GM19035 (cell line): Measurements from ENCODE around the gene ADCY3.
A peak's percentile ranks its signal among the peaks of the same experiment; 100 is the strongest.

Source experiments
- ATAC-seq: cut with Tn5 transposase; IDR thresholded peaks from one replicate; pipeline ENCODE4 v1.9.1; 2021; ENCODE audit not compliant: unreplicated experiment

ADCY3 gene

DNA sequence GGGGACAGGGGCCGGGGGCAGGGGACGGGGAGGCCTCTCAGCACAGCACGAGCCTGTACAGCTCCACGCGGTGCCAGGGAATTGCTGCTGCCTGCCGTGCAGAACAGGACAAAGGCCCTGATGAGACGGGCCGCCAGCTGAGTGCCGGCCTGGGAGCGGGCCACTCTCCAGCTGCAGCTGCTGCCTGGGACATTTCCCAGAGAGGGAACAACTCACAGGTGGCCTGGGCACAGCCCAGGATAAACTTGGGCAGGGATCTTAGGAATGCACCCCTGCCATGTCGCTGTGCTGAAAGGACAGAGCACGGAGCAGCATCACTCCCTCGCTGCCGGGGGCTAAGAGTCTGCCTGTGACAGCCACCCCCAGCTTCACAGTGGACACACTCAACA, 88.0 kb downstream of the ADCY3 start:
- ATAC-seq: no peak

DNA sequence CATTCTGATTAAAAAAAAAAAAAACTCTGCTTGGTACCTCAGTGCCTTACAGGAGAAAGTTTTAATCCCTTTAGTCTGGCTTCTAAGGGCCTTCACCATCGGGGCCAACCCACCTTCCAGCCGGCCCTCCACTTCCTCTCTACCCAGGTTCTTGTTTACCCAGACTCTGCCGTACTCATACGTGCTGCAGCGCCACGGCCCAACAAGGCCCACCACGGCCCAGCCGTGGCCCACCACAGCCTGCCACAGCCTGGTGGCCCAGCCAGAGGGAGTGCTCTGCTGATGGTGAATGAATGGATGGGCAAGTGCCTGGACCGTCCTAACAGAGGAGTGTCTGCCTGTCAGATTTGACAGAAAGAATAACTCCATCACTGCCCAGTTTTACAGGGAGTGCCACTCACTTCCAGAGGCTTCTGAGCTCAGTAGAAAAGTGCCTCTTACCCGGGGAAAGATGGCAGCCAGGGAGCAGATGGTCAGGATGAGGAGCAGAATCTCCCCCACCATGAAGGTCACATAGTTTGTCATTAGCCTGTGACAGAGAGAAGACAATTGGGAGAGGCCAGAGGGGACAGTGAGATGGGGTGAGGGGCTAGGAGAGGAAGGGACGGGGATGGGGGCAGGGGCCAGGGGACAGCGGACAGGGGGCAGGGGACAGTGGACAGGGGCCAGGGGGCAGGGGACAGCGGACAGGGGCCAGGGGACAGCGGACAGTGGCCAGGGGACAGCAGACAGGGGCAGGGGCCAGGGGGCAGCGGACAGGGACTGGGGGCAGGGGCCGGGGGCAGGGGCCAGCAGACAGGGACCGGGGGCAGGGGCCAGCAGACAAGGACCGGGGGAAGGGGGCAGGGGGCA, 88.6 kb downstream of the ADCY3 start:
- ATAC-seq: no peak

GRCh38 chr2:24830786-24831185, 89.3 kb downstream of the ADCY3 start:
- ATAC-seq: no peak

- no peak for ATAC-seq
Measured at GRCh38 chr2:24830351-24830750, 89.7 kb downstream of the ADCY3 start.

DNA sequence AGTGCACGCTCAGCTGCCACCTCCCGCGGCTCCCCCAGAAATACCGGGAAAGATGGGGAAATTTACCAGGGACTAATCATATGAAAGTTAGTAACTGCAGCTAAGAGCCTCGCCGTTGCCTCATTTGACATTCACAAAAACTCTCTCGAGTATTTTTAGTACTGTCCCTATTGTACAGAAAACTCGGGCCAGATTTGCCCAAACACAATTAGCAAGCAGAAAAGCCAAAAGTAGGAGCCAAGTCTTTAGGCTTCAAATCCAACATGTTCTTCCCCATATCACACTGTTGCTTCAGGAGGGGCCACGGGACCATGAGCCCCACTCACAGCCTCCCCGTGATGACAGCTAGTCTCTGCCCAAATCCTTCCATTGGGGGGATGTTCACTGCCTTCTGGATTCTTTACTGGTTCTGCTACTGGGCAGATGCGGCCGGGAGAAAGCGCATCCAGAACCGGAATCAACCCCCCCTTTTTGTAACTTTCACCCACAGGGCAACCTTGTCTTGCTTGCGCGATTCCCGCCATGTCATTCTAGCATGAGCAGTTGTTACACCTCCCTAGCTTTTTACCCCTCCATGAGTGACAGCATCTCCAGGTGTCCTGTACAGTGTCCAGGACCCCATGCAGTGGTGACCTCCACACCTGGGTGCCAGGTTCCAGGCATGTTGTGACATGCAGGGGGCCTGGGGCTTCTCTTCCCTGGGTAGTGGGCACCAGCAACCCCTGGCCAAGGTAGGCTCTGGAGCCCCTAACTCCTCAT, 91.6 kb downstream of the ADCY3 start:
- ATAC-seq: no peak

- ATAC-seq: peak; percentile 69
Measured at GRCh38 chr2:24827321-24828237, 92.5 kb downstream of the ADCY3 start.

GRCh38 chr2:24826773-24827145, 93.3 kb downstream of the ADCY3 start:
- no peak for ATAC-seq

GRCh38 chr2:24825883-24826772, 93.9 kb downstream of the ADCY3 start:
- no peak for ATAC-seq

GRCh38 chr2:24824966-24825882, 94.8 kb downstream of the ADCY3 start:
- no peak for ATAC-seq

DNA sequence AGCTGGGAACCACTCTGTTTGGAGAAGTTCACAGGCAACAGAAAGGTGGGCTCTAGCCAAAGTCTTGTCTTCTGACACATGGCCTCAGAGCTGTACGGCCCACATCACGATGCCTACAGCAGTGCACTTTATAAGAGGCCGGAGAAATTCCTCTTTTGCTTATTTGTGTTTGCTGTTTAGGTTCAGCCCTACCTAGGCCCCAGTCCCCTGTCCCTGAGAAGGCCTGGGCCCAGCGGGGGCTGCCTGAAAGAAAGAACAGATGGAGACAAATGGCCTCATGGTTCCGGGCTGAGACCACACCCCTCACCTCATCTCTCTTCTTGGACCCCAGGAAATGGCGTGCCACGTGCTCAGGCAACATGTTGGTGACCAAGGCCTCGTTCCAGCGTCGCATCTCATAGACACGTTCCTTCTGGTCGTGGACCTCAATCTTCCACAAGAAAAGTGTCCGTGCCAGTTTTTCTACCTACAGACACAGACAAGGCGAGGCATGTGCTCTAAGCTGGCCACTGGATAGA, 95.9 kb downstream of the ADCY3 start:
- ATAC-seq: no peak

DNA sequence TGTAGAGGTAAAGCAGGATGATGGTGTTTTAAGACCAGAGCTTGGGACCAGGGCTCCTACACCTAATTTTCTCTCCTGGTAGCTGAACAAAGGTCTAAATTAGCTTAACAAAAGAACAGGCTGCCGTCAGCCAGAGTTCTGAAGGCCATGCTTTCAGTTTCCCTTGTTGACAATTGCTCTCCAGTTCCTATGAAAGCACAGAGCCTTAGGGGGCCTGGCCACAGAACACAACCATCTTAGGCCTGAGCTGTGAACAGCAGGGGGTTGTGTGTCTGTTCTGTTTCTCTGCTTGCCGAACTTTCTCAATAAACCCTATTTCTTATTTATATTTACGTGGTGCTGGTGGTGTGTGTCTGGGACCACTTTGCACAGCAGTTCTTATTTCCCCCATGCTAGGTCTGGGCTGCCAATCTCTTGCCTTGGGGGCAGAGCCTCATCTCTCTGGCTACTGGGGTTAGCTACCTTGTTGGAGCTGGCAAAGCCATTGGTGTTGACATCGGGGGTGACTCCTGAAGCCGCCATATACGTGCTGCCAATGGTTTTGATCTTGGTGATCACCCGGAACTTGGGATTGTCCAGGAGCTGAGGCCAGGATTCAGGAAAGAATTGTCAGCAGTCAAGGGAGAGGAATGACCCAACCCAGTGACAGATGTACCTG, 97.9 kb downstream of the ADCY3 start:
- no peak for ATAC-seq

- no peak for ATAC-seq
Measured at GRCh38 chr2:24821433-24821891, 98.6 kb downstream of the ADCY3 start.

DNA sequence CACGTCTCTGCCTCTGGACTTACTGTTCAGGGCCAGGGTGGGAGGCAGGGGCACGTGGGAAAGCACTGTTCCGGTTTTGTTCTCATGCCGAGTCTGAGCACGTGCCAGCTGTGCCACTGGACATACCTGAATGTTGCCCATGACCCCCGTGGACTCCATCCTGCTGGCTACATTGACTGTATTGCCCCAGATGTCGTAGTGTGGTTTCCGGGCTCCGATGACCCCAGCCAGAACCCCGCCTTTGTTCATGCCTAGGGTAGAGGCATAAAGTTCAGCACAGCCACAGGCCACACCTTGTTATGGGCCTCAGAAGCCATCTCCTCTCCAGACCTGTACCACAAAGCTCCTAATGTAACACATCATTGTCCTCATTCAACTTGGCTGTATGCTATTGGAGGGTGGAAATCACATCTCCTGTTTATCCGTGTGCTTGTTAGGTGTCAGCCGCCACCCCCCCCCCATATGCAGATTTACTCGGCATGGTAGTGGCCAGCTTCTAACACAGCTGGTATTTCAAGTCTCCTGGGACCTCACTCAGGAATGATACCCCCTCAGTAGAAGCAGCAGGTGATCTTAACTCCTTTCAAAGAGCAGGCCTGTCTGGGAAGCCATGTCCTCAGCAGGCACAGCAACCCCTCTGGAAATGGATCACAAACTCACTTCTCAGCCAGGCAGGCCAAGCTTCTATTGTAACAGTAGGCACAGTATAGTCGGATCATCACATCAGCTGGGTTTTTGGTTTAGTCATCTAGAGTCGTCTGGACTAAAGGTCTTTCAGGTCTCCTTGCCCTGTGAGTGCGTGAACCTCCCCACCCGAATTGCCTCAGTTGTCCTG, 99.2 kb downstream of the ADCY3 start:
- no peak for ATAC-seq

DNA sequence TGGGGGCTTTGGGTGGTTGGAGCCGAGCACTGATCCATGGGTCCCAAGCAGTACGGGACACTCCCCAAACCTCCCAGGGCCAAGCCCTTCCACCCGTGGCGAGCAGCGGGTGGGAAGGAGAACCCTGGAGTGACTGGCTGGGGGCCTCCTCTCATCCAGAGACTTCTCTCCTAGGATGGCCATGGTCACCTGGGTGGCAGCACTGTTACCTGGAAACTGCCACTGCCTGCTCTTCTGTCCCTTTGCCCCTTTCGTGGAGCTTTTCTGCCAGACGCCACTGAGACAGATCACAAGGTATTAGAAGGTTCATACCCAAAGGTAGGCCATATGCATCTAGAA, 99.9 kb downstream of the ADCY3 start:
- ATAC-seq: no peak

DNA sequence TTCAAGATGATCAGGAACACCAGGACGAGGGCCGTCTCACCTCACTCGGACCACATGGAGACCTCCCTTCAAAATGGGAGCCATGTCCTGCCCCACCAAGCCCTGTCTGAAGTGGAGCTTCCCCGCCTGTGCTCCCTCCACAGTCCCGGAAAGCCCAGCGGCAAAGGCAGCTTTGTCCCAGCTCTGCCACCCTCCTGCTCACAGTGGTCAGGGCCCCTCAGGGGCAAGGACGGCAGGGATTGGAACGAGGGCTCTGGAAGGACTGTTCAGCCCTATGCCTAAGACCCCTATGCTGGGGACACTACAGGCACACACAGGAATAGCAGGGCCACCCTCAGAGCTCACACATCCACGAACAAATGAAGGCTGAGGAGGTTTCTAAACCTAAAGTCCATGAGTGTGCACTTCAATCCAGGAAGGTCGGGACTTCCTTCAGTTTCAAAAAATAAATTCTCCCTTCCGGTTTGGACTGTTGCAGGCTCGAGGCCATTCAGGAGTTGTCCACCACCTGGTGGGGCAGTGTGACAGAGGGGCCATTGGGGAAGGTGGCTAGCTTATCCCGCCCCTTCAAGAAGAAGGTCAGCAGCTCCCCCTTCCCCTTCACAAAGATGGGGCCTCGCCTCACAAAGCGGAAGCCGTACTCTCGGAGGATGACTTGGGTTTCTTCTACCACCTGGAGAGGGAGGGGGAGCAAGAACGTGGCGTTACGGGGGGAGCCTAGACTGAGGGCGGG, 100.4 kb downstream of the ADCY3 start:
- no peak for ATAC-seq

- ATAC-seq: no peak
Measured at GRCh38 chr2:24818721-24819167, 101.3 kb downstream of the ADCY3 start.

- ATAC-seq: no peak
Measured at GRCh38 chr2:24816884-24817283, 103.2 kb downstream of the ADCY3 start.
